H1 (cell line): ENCODE results near the gene CDH1. TPM values are rescaled to one million over a fixed set of nuclear protein-coding genes. Genes with fewer than 3 reads are reported as not detected.
A peak's percentile ranks its signal among the peaks of the same experiment; 100 is the strongest.

Source experiments
- CTCF ChIA-PET: fragments of 300-600 bp; sonication (Branson Sonifier 250); formaldehyde crosslinking; loops from one replicate; lab custom pipeline; 2021; ENCODE audit not compliant: partially characterized antibody; lab: Charles Lee
- POLR2A ChIA-PET: fragments of 300-600 bp; sonication (Branson Sonifier 250); formaldehyde crosslinking; loops from one replicate; lab custom pipeline; 2021; ENCODE audit warnings: inconsistent platforms; ENCODE audit not compliant: partially characterized antibody; lab: Charles Lee
- DNase-seq, 2 experiments: peaks; one replicate each; pipeline versions ENCODE4 v3.0.0 to v3.0.0-alpha.2; 2010 to 2022; ENCODE audit warnings: low spot score in 2 of 2, low read depth in 1 of 2, mixed read lengths in 1 of 2
- FAIRE-seq: peaks from 2 replicates; lab custom pipeline; 2011; peaks lifted over from hg19 to GRCh38; lab: Jason Lieb, UNC
- H2AFZ ChIP-seq: 2 replicates; pipeline ENCODE4 v1.8.1; 2012; ENCODE audit warnings: low read length, inconsistent platforms
- H2AK5ac ChIP-seq: 2 replicates; pipeline ENCODE4 v1.6.1; 2013; ENCODE audit warnings: low read depth, low read length
- H2BK120ac ChIP-seq: replicated peaks from 2 replicates; pipeline ENCODE3; 2013; ENCODE audit warnings: low read depth, low read length, inconsistent platforms
- H2BK12ac ChIP-seq: 2 replicates; pipeline ENCODE4 v1.6.1; 2013; ENCODE audit warnings: low read depth, low read length
- H2BK15ac ChIP-seq: 2 replicates; pipeline ENCODE4 v1.6.1; 2013; ENCODE audit warnings: low read length
- H2BK20ac ChIP-seq: 2 replicates; pipeline ENCODE4 v1.6.1; 2013; ENCODE audit warnings: low read length
- H2BK5ac ChIP-seq: 2 replicates; pipeline ENCODE4 v1.6.1; 2013; ENCODE audit warnings: low read depth, low read length
- H3K14ac ChIP-seq: 2 replicates; pipeline ENCODE4 v1.6.1; 2013; ENCODE audit warnings: inconsistent platforms; ENCODE audit not compliant: insufficient read length
- H3K18ac ChIP-seq: 2 replicates; pipeline ENCODE4 v1.6.1; 2013; ENCODE audit warnings: low read length; ENCODE audit errors: extremely low read depth
- H3K23ac ChIP-seq: 2 replicates; pipeline ENCODE4 v1.6.1; 2013; ENCODE audit warnings: inconsistent platforms; ENCODE audit not compliant: insufficient read length
- H3K23me2 ChIP-seq: 2 replicates; pipeline ENCODE4 v1.6.1; 2013; ENCODE audit warnings: low read depth, low read length
- H3K27ac ChIP-seq: 2 replicates; pipeline ENCODE4 v1.6.1; 2011; ENCODE audit warnings: low read depth, low read length, inconsistent platforms
- H3K27me3 ChIP-seq, 4 experiments: replicated peaks in 1 of 4; 1 replicate in 1 of 4; 2 replicates in 3 of 4; pipeline versions ENCODE4 v1.6.1 to v1.8.1; 2011 to 2013; ENCODE audit warnings: low read length in 3 of 4, mild to moderate bottlenecking in 3 of 4, inconsistent platforms in 2 of 4, mixed read lengths in 2 of 4, moderate library complexity in 1 of 4; ENCODE audit not compliant: control insufficient read depth in 3 of 4, insufficient read depth in 3 of 4; ENCODE audit errors: extremely low read depth in 1 of 4
- H3K36me3 ChIP-seq, 4 experiments: 2 replicates each; pipeline versions ENCODE4 v1.6.1 to v1.8.1; 2011 to 2013; ENCODE audit warnings: mild to moderate bottlenecking in 4 of 4, low read length in 3 of 4, moderate library complexity in 2 of 4, control low read depth in 1 of 4, inconsistent platforms in 1 of 4; ENCODE audit not compliant: insufficient read depth in 4 of 4, control insufficient read depth in 2 of 4
- H3K4ac ChIP-seq: replicated peaks from 2 replicates; pipeline ENCODE3; 2013; ENCODE audit warnings: low read length, low read depth, mixed read lengths, inconsistent platforms; ENCODE audit not compliant: insufficient read length
- H3K4me1 ChIP-seq, 4 experiments: replicated peaks in 1 of 4; 1 replicate in 1 of 4; 2 replicates in 3 of 4; pipeline versions ENCODE4 v1.6.1 to v1.8.1; 2011 to 2013; ENCODE audit warnings: low read length in 3 of 4, inconsistent platforms in 2 of 4, mixed read lengths in 1 of 4; ENCODE audit not compliant: insufficient read depth in 4 of 4, control insufficient read depth in 3 of 4
- H3K4me2 ChIP-seq, 2 experiments: 2 replicates each; pipeline versions ENCODE4 v1.6.1 to v1.8.1; 2011 to 2013; ENCODE audit warnings: low read depth in 2 of 2, low read length in 2 of 2, control low read depth in 1 of 2, inconsistent platforms in 1 of 2, mild to moderate bottlenecking in 1 of 2; ENCODE audit not compliant: insufficient read depth in 1 of 2
- H3K4me3 ChIP-seq, 4 experiments: fragments of 200-600, 300-600 bp in 1 of 4; sonication (generic), shearing (Covaris generic), sonication (Bioruptor Twin) in 1 of 4; 2 replicates each; pipeline versions ENCODE4 v1.5.1 to v1.8.1; 2011 to 2016; ENCODE audit warnings: low read length in 4 of 4, low read depth in 3 of 4, control low read depth in 2 of 4, inconsistent platforms in 2 of 4, mild to moderate bottlenecking in 2 of 4, mixed read lengths in 1 of 4, moderate library complexity in 1 of 4; ENCODE audit not compliant: insufficient read depth in 2 of 4; ENCODE audit errors: extremely low read depth in 1 of 4
- H3K56ac ChIP-seq: replicated peaks from 2 replicates; pipeline ENCODE3; 2013; ENCODE audit warnings: low read depth, mild to moderate bottlenecking, mixed read lengths, low read length, inconsistent platforms; ENCODE audit not compliant: insufficient read length
- H3K79me1 ChIP-seq: 2 replicates; pipeline ENCODE4 v1.6.1; 2013; ENCODE audit warnings: low read depth, low read length, control low read depth
- H3K79me2 ChIP-seq, 2 experiments: 2 replicates each; pipeline versions ENCODE4 v1.6.1 to v1.8.1; 2012 to 2013; ENCODE audit warnings: low read length in 2 of 2, mild to moderate bottlenecking in 2 of 2, inconsistent platforms in 1 of 2; ENCODE audit not compliant: insufficient read depth in 2 of 2, control insufficient read depth in 1 of 2
- H3K9ac ChIP-seq, 4 experiments: replicated peaks in 1 of 4; 1 replicate in 1 of 4; 2 replicates in 3 of 4; pipeline versions ENCODE4 v1.6.1 to v1.8.1; 2011 to 2013; ENCODE audit warnings: low read depth in 3 of 4, low read length in 3 of 4, control low read depth in 2 of 4, mild to moderate bottlenecking in 2 of 4, moderate library complexity in 2 of 4, inconsistent platforms in 1 of 4; ENCODE audit errors: extremely low read depth in 1 of 4
- H3K9me3 ChIP-seq, 2 experiments: 2 replicates each; pipeline versions ENCODE4 v1.6.1 to v1.8.1; 2012 to 2013; ENCODE audit warnings: mild to moderate bottlenecking in 2 of 2, moderate library complexity in 2 of 2, control low read depth in 1 of 2, inconsistent platforms in 1 of 2, low read depth in 1 of 2, low read length in 1 of 2, mixed read lengths in 1 of 2; ENCODE audit not compliant: insufficient read depth in 2 of 2
- H4K20me1 ChIP-seq, 2 experiments: replicated peaks in 1 of 2; 2 replicates each; pipeline versions ENCODE3 to v1.8.1; 2011 to 2013; ENCODE audit warnings: inconsistent platforms in 2 of 2, low read length in 2 of 2, mild to moderate bottlenecking in 1 of 2; ENCODE audit not compliant: insufficient read depth in 2 of 2, control insufficient read depth in 1 of 2
- H4K5ac ChIP-seq: 2 replicates; pipeline ENCODE4 v1.6.1; 2013; ENCODE audit warnings: low read length, low read depth, mixed read lengths, inconsistent platforms; ENCODE audit not compliant: insufficient read length
- H4K8ac ChIP-seq: 2 replicates; pipeline ENCODE4 v1.8.0; 2013; ENCODE audit warnings: mild to moderate bottlenecking, moderate library complexity, low read length, inconsistent platforms; ENCODE audit not compliant: insufficient read depth; ENCODE audit errors: extremely low read depth
- H4K91ac ChIP-seq: replicated peaks from 2 replicates; pipeline ENCODE3; 2013; ENCODE audit warnings: low read length, mixed read lengths, inconsistent platforms; ENCODE audit not compliant: insufficient read length
- ASH2L ChIP-seq: fragments of 200-600, 300-600 bp; sonication (generic); IDR thresholded peaks from one replicate; pipeline ENCODE4 v1.7.1; 2017; ENCODE audit warnings: low read length
- BRCA1 ChIP-seq: IDR thresholded peaks from 2 replicates; pipeline ENCODE4 v1.6.1; 2012; ENCODE audit warnings: low read depth, low read length, improper control_type of control experiment
- CBX8 ChIP-seq: fragments of 300-800, 300-1000 bp; sonication (generic); IDR thresholded peaks from 2 replicates; pipeline ENCODE4 v1.7.1; 2016; ENCODE audit warnings: low read depth, low read length, borderline replicate concordance
- CEBPB ChIP-seq: IDR thresholded peaks from 2 replicates; pipeline ENCODE4 v1.6.1; 2012; ENCODE audit warnings: low read depth, low read length
- NANOG ChIP-seq: IDR thresholded peaks from 2 replicates; pipeline ENCODE4 v1.6.1; 2011; ENCODE audit warnings: low read length, low read depth, mild to moderate bottlenecking, inconsistent platforms; ENCODE audit not compliant: insufficient read depth, poor library complexity, severe bottlenecking
- PHF8 ChIP-seq: fragments of 200-600 bp; sonication (generic); conservative IDR thresholded peaks from 2 replicates; pipeline ENCODE4 v1.7.1; 2012; ENCODE audit warnings: low read depth, mild to moderate bottlenecking, inconsistent platforms, low read length, moderate library complexity
- RAD21 ChIP-seq, 2 experiments: IDR thresholded peaks in 1 of 2; conservative IDR thresholded peaks in 1 of 2; 2 replicates each; pipeline ENCODE4 v1.6.1; 2011; ENCODE audit warnings: low read depth in 2 of 2, low read length in 2 of 2, improper control_type of control experiment in 1 of 2, inconsistent platforms in 1 of 2, mild to moderate bottlenecking in 1 of 2, moderate library complexity in 1 of 2
- TEAD4 ChIP-seq: IDR thresholded peaks from 2 replicates; pipeline ENCODE4 v1.6.1; 2012; ENCODE audit warnings: low read depth, low read length, inconsistent platforms, mixed read lengths
- WGBS, 2 experiments: shearing (Covaris generic) in 1 of 2; methylation state at CpG; one replicate each; pipeline versions ENCODE4 v1.1.6 to v1.1.7; 2013 to 2015; ENCODE audit warnings: low lambda C conversion rate in 2 of 2, mixed read lengths in 2 of 2, inconsistent platforms in 1 of 2, low coverage in 1 of 2, missing lambda C conversion rate in 1 of 2; ENCODE audit not compliant: insufficient replicate concordance in 2 of 2, insufficient coverage in 1 of 2, insufficient read length in 1 of 2; ENCODE audit errors: extremely low coverage in 1 of 2, missing lambda C conversion rate in 1 of 2; 5-methylcytosine and 5-hydroxymethylcytosine counted together
- polyA plus RNA-seq, 7 experiments: library from polyadenylated mRNA; depleted of rRNA in 3 of 7; stranded (reverse) in 5 of 7; unstranded in 2 of 7; fragments of >200 nt in 5 of 7; fragments of 200-250 nt in 2 of 7; gene quantifications; 1 replicate in 5 of 7; 2 replicates in 1 of 7; 4 replicates in 1 of 7; pipeline versions ENCODE4 v1.2.1 to v1.2.3, GENCODE V29; 2011 to 2013; ENCODE audit warnings: missing spikeins in 2 of 7, mixed read lengths in 2 of 7
- total RNA-seq: library from RNA; stranded (reverse); fragmentation: NEBNext Ultra II Directional; extraction: Animal tissue kit (Norgen Biotek cat#: 25700); gene quantifications from 2 replicates; pipeline ENCODE4 v1.2.1, GENCODE V29; 2021
- TF ChIP-seq, protein P1 (sequence below): IDR thresholded peaks from 2 replicates; pipeline ENCODE4 v1.6.1; 2011; ENCODE audit warnings: low read depth, mild to moderate bottlenecking, low read length; ENCODE audit not compliant: insufficient read depth

Gene CDH1
- total and polyA plus RNA-seq, 2 of the 8 experiments (the other 6 are each of a cell fraction or from before 2014, with no cell fraction given): 133 to 265 TPM

DNA sequence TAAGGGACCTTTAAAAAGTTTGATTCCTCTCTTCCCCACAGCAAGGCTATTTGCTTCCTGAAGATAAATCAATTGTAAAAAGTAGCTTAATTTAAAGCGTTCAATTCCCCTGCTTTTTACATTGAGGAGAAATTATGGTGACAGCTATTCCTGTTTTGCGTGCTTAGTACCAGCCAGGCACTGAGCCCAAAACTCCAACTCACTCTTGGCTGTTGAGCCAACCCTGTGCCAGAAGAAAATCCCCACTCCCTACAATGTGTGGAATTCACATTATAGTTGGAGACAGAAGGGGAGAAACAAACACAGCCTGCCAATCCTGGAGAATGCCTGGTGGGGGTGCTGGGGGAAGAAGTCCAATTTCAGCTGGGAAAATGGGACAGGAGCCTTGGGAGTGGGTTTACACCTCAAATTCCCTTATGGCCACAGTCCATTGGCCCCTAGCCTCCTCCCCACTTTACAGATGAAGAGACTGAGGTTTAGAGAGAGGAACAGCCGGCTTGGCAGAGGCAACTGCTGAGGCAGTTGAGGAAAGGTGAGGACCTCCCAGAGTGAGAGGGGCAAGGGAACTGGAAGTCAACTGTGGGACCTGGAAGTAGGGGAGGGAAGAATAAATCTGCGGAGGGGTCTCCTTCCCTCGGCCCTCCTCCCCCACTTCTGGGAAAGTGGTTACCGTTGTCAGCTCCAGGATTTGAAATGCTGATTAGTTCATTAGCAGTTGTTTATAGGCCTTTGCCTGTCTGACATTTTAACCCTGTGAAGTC lies 26.1 kb downstream of the CDH1 start:
- Histone ChIP-seq H4K5ac (peak overlapping the region; percentile 2), H3K36me3 (peaks cover 0 to 12% (median 0%) of the 10 kb centered on the region in 4 experiments; a peak in 2 of 8 replicates), H2BK5ac (peak overlapping the region; percentile 95), H2BK20ac (peak overlapping the region; percentile 24; the same call in 1 of the 2 replicates), H3K4ac (peak overlapping the region; percentile 61), H3K56ac (no peak overlapping the region), H2AK5ac (no peak overlapping the region; the same call in 1 of the 2 replicates), H3K23me2 (no peaks in the 10 kb centered on the region), H2BK15ac (peak overlapping the region; percentile 88; the same call in 1 of the 2 replicates), H3K4me3 (peak overlapping the region in 2 of 4 experiments; percentile 12 to 41; a peak in 3 of 8 replicates), H3K27ac (peak overlapping the region; percentile 59; the same call in 1 of the 2 replicates), H3K79me2 (peaks cover 0 to 77% of the 10 kb centered on the region in 2 experiments; a peak in 2 of 4 replicates), H2BK120ac (peak overlapping the region; percentile 7), H4K8ac (no peak overlapping the region), H3K14ac (no peak overlapping the region), H3K4me1 (peaks cover 17 to 39% (median 35%) of the 10 kb centered on the region in 4 experiments), H3K4me2 (peak overlapping the region; percentile 59 to 60), H3K79me1 (peaks cover 13% of the 10 kb centered on the region), H2AFZ (no peak overlapping the region), H4K20me1 (peaks cover 0 to 2% of the 10 kb centered on the region in 2 experiments), H4K91ac (no peak overlapping the region), H3K9me3 (no peaks in the 10 kb centered on the region), H3K23ac (no peak overlapping the region), H3K27me3 (no peaks in the 10 kb centered on the region), H3K18ac (peak overlapping the region; percentile 86), H3K9ac (0 out of 7 replicates have a peak overlapping the region, but pooled peaks of 1 of the 4 experiments have one; percentile 4), H2BK12ac (peak overlapping the region; percentile 84)
- CTCF ChIA-PET: interaction anchor here (0.6 to 1.3 kb wide), 8 partner anchors 18 to 56 kb away, joined by 3 to 4 read pairs (median 3); no protein-coding TSS in a partner anchor
- WGBS, 2 experiments: 9% methylated on average over 6 of the region's 6 CpGs; no CpG with 5 or more reads in 1 of the 2 experiments
- DNase-seq: peak in 1 of 2 experiments; percentile 67
- POLR2A ChIA-PET: interaction anchor here (0.7 to 6.2 kb wide), 13 partner anchors 11 to 119 kb away, joined by 3 to 33 read pairs (median 5); partner anchors contain the start of gene CDH1
- FAIRE-seq: peak; percentile 68
- TF ChIP-seq PHF8: no peak
- peak in 1 of 2 experiments; percentile 10; a peak in 1 of 4 replicates for TF ChIP-seq RAD21 (IDR thresholded peaks at IDR 0.05 in 1 of 2, conservative IDR thresholded peaks at IDR 0.05 in 1 of 2; ENCODE audit: low read depth in 2 of 2, low read length in 2 of 2)
- TF ChIP-seq NANOG: peak; percentile 47
- TF ChIP-seq, protein P1, sequence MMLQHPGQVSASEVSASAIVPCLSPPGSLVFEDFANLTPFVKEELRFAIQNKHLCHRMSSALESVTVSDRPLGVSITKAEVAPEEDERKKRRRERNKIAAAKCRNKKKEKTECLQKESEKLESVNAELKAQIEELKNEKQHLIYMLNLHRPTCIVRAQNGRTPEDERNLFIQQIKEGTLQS: no peak
- TF ChIP-seq CBX8: no peak
- TF ChIP-seq ASH2L: peak; percentile 71
- 0 out of 2 replicates have a peak, but pooled peaks have one; percentile 2 for TF ChIP-seq TEAD4
- TF ChIP-seq CEBPB: no peak
- TF ChIP-seq BRCA1: no peak
